Fibroblast of the conjunctiva (primary cell): Measurements from ENCODE around the gene BIRC5.

Experiments
- DNase-seq: peaks from one replicate; pipeline ENCODE4 v3.0.0-alpha.2; 2010; ENCODE audit warnings: low read depth

Gene BIRC5

DNA sequence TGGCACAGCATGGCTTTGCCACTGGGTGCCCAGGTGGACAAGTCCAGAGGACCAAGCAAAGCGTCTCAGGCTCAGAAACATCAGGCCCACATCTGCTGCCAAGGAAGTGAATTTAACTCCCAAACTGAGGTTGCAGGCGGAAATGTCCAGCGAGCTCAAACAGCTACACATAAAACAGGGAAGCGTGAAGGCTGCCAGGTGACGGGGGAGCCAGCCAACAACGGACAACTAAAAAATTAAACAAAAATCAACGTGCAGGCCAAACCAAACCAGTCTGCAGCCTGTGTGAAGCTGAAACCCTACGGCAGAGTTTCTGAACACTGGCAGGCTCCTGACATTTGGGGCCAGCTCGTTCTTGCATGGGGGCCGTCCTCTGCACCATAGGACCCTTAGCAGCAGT, 29.7 kb upstream of the BIRC5 start:
- DNase-seq, result no peak

GRCh38 chr17:78184868-78185267, 29.2 kb upstream of the BIRC5 start:
- no peak for DNase-seq

DNA sequence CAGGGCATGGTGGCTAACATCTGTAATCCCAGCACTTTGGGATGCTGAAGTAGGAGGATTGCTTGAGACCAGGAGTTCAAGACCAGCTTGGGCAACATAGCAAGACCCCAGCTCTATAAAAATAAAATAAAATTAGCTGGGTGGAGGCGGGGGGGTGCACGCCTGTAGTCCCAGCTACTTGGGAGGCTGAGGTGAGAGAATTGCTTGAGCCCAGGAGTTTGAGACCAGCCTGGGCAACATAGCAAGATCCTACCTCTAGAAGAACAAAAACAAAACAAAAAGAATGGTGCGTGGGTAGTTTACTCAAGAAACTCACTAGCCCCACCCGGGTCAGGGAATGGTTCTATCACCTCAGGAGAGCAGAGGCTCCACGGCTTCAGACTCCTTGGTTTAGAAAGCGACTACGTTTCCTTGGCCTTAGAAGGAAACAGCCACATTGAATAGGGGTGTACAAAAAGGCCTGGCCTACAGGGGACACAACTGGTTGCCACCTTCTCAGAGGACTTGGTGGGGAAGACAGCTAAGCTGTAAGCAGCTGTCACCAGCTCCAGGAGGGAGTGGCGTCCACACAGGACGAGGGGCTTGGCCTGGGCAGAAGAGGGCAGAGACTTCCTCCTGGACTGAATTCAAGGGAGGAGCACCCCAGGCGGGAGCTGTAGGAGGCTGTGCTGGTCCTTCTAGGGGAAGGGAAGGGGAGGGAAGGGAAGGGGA, 27.9 kb upstream of the BIRC5 start:
- DNase-seq, result no peak

DNA sequence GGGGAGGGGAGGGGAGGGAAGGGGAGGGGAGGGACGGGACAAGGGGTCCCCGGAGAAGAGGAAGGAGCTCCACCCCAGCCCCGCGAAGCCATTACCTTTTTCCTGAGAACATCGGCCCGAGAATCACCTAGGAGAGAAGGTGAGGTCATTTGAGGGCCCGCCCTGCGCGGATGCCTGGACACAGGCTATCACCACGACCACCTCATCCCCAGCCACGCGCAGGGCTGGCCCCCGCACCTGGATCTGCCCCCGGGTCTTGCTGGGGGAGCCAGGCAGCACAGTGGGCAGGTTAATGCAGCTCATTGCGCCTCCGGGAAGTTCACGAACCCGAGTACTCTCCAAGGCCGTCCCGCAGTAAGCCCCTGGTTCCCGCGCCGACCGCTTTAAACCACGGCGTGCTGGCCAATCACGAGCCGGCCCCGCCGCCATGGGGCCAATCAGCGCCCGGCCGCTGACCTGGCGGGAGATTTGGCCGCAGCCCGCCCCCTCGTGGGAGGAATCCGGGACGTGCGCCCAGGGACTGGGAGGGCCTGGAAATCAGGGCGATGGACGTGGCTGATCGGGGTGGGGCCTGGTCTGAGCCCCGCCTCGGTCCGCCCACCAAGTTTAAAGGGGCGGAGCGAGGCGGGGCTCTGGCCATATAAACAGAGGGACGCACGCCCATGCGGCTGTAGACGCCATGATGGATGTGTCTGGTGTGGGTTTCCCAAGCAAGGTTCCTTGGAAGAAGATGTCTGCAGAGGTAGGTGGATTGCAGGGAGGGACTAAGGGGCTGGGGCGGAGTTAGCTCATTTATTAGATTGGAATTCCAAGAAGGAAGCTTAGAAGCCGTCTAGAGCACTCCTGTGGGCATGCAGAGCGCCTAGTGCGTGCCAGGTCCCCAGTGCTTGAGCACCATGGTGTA, 27.1 kb upstream of the BIRC5 start, which contains the start of the genes AFMID and TK1:
Gene AFMID (plus strand): TSS at position 671 of the 904 bp plus-strand sequence. CDS start 9 bp downstream, at position 680.
Gene TK1 (minus strand): TSS at position 361 of the 904 bp plus-strand sequence. CDS start 58 bp downstream, at position 303.
- DNase-seq, result peak; percentile 94

DNA sequence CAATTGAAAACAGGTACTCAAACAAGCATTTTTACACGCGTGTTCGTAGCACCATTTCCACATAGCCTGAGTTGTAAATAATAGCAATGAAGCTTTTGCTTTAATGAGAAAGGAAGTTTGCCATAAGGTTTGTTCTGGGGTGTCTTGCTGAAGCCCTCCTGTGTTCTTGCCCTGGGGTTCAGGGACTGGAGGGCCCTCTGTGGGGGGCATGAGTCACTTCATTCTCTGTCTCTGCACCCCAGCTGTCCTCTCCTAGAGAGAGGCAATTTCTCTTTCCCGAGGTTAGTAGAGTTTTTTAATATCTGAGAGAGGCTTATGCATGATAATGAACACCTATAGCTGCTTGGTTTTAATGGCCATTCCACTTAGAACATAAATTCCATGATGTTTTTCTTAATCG, 17.3 kb upstream of the BIRC5 start:
- no peak for DNase-seq

DNA sequence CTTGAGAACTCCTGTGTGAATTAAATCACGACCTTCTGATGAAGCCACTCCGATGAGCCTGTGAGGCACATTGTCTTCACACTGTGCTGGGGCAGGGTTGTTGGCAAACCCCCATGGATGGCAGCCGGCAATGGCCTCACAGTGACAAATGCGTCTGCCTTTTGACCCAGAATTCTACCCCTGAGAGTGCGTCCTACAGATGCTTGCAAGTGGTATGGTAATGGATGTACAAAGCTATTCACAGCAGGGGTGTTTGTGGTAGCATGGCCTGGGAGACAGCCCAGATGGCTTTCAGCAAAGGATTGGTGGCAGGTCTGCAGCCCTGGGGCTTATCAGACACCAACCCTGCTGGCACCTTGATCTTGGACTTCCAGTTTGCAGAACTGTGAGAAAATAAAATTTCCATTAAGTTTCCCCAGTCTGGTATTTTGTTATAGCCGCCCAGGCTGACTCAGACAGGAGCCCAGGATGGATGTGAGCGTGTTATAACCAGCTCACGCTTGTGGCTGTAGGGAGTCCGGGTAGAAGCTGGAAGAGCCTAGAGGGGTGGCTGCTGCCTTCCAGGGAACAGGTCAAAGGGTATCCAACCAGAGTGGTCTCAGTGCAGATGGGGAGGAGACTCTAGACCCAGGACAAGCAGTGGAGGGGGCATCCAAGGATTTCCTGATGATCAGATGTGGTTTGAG, 16.8 kb upstream of the BIRC5 start:
- no peak for DNase-seq

DNA sequence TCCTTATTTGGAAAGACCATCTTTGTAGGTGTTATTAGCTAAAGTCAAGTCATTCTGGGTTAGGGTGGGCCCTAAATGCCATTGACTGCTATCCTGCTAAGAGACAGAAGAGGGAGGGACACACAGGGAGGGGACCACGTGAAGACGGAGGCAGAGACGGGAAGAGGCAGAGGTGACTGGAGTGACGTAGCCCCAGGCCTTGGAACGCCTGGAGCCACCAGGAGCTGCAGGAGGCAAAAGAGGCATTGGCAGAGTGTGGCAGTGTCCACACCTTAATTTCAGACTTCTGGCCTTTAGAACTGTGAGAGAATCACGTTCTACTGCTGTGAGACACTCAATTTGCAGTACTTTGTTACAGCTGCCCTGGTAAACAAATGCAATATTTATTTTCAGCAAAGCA, 13.6 kb upstream of the BIRC5 start:
- DNase-seq, result no peak

DNA sequence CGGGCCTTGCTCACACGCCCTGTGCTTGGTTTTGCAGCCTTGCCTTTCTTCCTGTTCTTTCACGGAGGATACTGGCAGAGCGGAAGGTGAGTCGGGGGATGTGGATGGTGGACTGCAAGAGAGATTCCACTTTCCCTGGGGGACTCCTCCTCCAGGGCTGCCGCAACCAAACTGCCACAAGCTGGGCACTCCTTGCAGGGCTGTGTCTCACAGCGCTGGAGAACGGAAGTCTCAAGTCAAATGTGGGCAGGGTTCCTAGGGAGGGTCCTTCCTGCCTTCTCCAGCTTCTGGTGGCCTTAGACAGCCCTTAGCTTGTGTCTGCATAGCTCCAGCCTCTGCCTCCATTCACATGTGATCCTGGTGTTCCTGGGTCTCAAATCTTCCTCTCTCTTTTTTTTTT, 11.4 kb upstream of the BIRC5 start:
- no peak for DNase-seq

DNA sequence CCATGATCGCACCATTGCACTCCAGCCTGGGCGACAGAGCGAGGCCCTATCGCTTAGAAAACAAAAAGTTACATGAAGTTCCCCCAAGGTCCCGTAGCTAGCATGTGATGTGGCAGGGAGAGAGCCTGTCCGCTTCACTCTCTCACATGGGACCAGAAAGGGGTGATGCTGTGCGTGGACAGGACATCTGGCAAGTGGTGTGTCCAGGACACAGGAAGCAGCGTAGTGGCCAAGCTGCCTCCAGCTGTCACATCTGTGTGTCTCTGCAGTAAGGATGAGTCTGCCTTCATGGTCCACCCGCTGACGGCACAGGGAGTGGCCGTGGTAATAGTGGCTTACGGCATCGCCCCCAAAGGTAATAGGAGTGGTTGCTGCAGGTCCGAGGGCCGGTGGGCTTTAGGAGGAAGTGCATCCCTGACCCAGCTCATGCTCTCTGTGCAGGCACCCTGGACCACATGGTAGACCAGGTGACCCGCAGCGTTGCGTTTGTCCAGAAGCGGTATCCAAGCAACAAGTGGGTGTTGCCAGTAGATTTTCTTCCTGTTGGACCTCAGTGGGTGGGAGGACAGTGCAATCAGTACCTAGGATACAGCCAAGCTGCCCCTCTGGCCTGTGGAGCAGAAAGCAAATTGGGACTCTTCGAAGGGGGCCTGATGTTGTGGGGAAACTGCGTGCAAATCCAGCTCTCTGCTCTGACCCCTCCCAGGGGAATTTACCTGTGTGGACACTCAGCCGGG, 9.5 kb upstream of the BIRC5 start:
- DNase-seq, result no peak

DNA sequence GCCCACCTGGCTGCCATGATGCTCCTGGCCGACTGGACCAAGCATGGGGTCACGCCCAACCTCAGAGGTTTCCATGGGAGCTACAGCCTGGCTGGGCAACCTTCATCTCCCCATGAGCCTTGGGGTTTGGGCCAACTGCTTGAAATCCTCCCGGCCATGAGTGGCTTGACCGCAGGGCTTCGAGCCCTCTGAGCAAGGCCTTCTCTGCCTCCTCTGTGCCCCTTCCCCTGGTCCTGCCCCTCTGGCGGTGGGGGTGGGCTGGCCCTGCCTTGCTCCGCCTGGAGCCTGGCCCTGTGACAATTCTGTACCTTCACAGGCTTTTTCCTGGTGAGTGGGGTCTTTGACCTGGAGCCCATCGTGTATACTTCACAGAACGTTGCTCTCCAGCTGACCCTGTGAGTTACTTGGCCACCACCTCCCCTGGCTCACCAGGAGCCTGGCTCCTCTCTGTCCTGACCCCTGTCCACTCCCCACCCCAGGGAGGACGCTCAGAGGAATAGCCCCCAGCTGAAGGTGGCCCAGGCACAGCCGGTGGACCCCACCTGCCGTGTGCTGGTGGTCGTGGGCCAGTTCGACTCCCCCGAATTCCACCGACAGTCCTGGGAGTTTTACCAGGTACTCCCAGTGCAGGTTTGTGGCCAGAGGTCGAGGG, 8.8 kb upstream of the BIRC5 start:
- DNase-seq, result no peak

- DNase-seq, result no peak
These were observed 7.8 kb upstream of the BIRC5 start for GRCh38 chr17:78206298-78206697.

- no peak for DNase-seq
These were observed 5.6 kb upstream of the BIRC5 start for GRCh38 chr17:78208486-78208885.

GRCh38 chr17:78210111-78210510, 3.9 kb upstream of the BIRC5 start:
- DNase-seq, result no peak

DNA sequence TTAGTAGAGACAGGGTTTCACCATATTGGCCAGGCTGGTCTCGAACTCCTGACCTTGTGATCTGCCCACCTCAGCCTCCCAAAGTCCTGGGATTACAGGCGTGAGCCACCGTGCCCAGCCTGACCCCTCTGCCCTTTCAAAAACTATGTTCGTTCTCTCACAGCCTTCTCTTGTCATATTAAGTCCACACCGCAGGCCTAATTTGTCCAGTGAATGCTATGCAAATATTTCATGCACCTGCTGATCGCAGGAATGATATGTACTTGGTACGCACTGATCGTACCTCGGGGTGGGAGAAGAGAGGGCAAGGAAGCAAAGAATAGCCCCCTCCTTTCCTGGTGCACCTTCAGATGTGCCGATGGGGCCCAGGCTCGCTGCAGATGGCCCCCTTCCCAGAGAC, 3.0 kb upstream of the BIRC5 start:
- no peak for DNase-seq

DNA sequence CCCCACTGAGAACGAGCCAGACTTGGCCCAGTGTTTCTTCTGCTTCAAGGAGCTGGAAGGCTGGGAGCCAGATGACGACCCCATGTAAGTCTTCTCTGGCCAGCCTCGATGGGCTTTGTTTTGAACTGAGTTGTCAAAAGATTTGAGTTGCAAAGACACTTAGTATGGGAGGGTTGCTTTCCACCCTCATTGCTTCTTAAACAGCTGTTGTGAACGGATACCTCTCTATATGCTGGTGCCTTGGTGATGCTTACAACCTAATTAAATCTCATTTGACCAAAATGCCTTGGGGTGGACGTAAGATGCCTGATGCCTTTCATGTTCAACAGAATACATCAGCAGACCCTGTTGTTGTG, 631 bp downstream of the BIRC5 start:
- no peak for DNase-seq

GRCh38 chr17:78219396-78220150, 5.5 kb downstream of the BIRC5 start:
- DNase-seq, result no peak

GRCh38 chr17:78223061-78223460, 9.0 kb downstream of the BIRC5 start:
- DNase-seq, result no peak

DNA sequence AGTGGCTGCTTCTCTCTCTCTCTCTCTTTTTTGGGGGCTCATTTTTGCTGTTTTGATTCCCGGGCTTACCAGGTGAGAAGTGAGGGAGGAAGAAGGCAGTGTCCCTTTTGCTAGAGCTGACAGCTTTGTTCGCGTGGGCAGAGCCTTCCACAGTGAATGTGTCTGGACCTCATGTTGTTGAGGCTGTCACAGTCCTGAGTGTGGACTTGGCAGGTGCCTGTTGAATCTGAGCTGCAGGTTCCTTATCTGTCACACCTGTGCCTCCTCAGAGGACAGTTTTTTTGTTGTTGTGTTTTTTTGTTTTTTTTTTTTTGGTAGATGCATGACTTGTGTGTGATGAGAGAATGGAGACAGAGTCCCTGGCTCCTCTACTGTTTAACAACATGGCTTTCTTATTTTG, 9.7 kb downstream of the BIRC5 start:
- DNase-seq, result no peak

GRCh38 chr17:78224231-78225087, 10.4 kb downstream of the BIRC5 start:
- DNase-seq, result no peak
